Measurements from ENCODE around the gene ZMAT3.
"Not testable (repeated sequence)": the region's sequence is repeated elsewhere in the genome, so short reads cannot be mapped to it uniquely, and the experiment has no call there.

The ZMAT3 gene

GRCh38 chr3:179071027-179071322 is 634 bp downstream of the ZMAT3 start:
- Histone ChIP-seq H3K9me3 (ENCODE audit: control insufficient read depth in 5 of 5, low read length in 5 of 5) (no peaks in the 10 kb centered on the region), H3K27me3 (ENCODE audit: control insufficient read depth in 5 of 5, insufficient read depth in 4 of 5, low read length in 5 of 5) (no peaks in the 10 kb centered on the region), H3K4me3 (ENCODE audit: low read depth in 1 of 5, low read length in 5 of 5) (peak overlapping the region; percentile 80 to 99 (median 97)), H3K36me3 (ENCODE audit: control insufficient read depth in 5 of 5, insufficient read depth in 5 of 5, low read length in 5 of 5) (peaks cover 4 to 13% (median 8%) of the 10 kb centered on the region in 5 donors), H3K9ac (ENCODE audit: low read length in 5 of 5) (peak overlapping the region; percentile 57 to 88 (median 79)), H3K27ac (ENCODE audit: low read depth, low read length) (peak overlapping the region; percentile 81), H3K4me1 (ENCODE audit: control insufficient read depth in 5 of 5, insufficient read depth in 5 of 5, low read length in 5 of 5) (peaks cover 0 to 18% (median 13%) of the 10 kb centered on the region in 5 donors)

GRCh38 chr3:179069762-179070390 is 1.7 kb downstream of the ZMAT3 start:
- peaks cover 0 to 18% (median 13%) of the 10 kb centered on the region in 5 donors for H3K4me1 ChIP-seq (ENCODE audit: control insufficient read depth in 5 of 5, insufficient read depth in 5 of 5, low read length in 5 of 5)
- no peak overlapping the region for H3K27ac ChIP-seq (ENCODE audit: low read depth, low read length)
- H3K27me3 ChIP-seq (ENCODE audit: control insufficient read depth in 5 of 5, insufficient read depth in 4 of 5, low read length in 5 of 5) = no peaks in the 10 kb centered on the region
- H3K9me3 ChIP-seq (ENCODE audit: control insufficient read depth in 5 of 5, low read length in 5 of 5) = no peaks in the 10 kb centered on the region
- peak overlapping the region in 1 of 5 donors; percentile 2 for H3K4me3 ChIP-seq (ENCODE audit: low read depth in 1 of 5, low read length in 5 of 5)
- H3K9ac ChIP-seq (ENCODE audit: low read length in 5 of 5) = peak overlapping the region in 2 of 5 donors; percentile 39 to 86
- H3K36me3 ChIP-seq (ENCODE audit: control insufficient read depth in 5 of 5, insufficient read depth in 5 of 5, low read length in 5 of 5) = peaks cover 4 to 15% (median 8%) of the 10 kb centered on the region in 5 donors

DNA sequence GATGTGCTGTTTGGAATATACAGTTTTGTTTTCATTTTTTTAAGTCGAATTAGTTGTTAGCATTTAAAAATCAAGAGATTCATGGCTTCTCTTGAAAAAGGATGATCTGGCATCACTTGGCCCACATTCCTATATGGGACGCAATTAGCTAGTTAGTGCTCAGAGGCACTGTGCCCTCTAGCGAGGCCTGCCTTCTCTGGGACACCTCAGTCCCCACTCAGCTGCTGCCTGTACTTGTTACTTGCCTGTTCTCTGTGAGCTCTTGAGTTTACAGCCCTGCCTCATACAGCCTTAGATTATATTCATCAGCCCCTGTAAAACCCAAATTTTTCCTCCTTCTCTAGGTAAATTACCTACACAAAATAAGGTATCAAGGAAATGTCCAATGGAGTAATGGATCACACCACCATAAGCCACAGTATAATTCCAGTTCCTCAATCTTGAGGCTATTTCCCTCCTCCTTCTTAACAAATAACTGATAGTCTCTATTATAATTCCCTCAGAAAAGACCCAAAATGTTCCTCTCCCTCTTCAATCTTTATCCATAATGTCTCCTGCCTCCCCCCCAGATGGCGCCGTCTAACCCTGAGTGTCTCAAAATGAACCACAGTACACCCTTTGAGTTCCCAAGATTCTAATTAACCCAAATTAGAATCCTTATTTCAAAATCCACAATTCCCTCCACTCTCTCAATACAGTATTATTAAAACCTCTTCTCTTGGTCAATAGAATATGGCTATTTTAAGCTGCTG is 2.7 kb downstream of the ZMAT3 start:
- Histone ChIP-seq H3K9me3 (ENCODE audit: control insufficient read depth in 5 of 5, low read length in 5 of 5) (no peaks in the 10 kb centered on the region), H3K9ac (ENCODE audit: low read length in 5 of 5) (peak overlapping the region in 1 of 5 donors; percentile 60), H3K27ac (ENCODE audit: low read depth, low read length) (no peak overlapping the region), H3K36me3 (ENCODE audit: control insufficient read depth in 5 of 5, insufficient read depth in 5 of 5, low read length in 5 of 5) (peaks cover 7 to 15% (median 8%) of the 10 kb centered on the region in 5 donors), H3K4me3 (ENCODE audit: low read depth in 1 of 5, low read length in 5 of 5) (no peak overlapping the region), H3K27me3 (ENCODE audit: control insufficient read depth in 5 of 5, insufficient read depth in 4 of 5, low read length in 5 of 5) (no peaks in the 10 kb centered on the region), H3K4me1 (ENCODE audit: control insufficient read depth in 5 of 5, insufficient read depth in 5 of 5, low read length in 5 of 5) (peaks cover 0 to 18% (median 13%) of the 10 kb centered on the region in 5 donors)

DNA sequence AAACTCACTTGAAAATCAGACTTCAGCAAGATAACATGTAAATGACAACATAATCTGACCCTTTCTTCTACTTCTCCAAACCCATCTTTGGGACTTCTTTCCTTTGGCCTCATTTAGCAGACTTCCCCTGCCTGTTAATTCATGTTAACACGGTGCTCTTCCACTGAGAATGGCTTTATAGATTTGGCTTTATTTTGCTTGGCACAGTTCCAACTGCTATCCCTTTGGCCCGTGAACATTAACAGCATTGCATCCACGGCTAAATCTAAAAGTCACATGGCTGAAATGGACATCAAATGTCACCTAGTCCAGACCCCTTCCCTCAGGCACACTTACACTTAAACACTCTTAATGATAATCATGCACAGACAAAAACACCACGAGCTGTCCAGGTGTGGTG is 3.8 kb downstream of the ZMAT3 start:
- Histone ChIP-seq H3K27me3 (ENCODE audit: control insufficient read depth in 5 of 5, insufficient read depth in 4 of 5, low read length in 5 of 5) (no peaks in the 10 kb centered on the region), H3K36me3 (ENCODE audit: control insufficient read depth in 5 of 5, insufficient read depth in 5 of 5, low read length in 5 of 5) (peaks cover 7 to 15% (median 8%) of the 10 kb centered on the region in 5 donors), H3K4me1 (ENCODE audit: control insufficient read depth in 5 of 5, insufficient read depth in 5 of 5, low read length in 5 of 5) (peaks cover 0 to 18% (median 13%) of the 10 kb centered on the region in 5 donors), H3K9ac (ENCODE audit: low read length in 5 of 5) (no peak overlapping the region), H3K4me3 (ENCODE audit: low read depth in 1 of 5, low read length in 5 of 5) (no peak overlapping the region), H3K9me3 (ENCODE audit: control insufficient read depth in 5 of 5, low read length in 5 of 5) (no peaks in the 10 kb centered on the region), H3K27ac (ENCODE audit: low read depth, low read length) (no peak overlapping the region)

- Histone ChIP-seq H3K9ac (ENCODE audit: low read length in 5 of 5) (no peak overlapping the region), H3K27ac (ENCODE audit: low read depth, low read length) (no peak overlapping the region), H3K9me3 (ENCODE audit: control insufficient read depth in 5 of 5, low read length in 5 of 5) (no peaks in the 10 kb centered on the region), H3K36me3 (ENCODE audit: control insufficient read depth in 5 of 5, insufficient read depth in 5 of 5, low read length in 5 of 5) (peaks cover 7 to 15% (median 8%) of the 10 kb centered on the region in 5 donors), H3K4me1 (ENCODE audit: control insufficient read depth in 5 of 5, insufficient read depth in 5 of 5, low read length in 5 of 5) (peaks cover 0 to 16% (median 12%) of the 10 kb centered on the region in 5 donors), H3K27me3 (ENCODE audit: control insufficient read depth in 5 of 5, insufficient read depth in 4 of 5, low read length in 5 of 5) (no peaks in the 10 kb centered on the region), H3K4me3 (ENCODE audit: low read depth in 1 of 5, low read length in 5 of 5) (no peak overlapping the region)
These were observed 4.3 kb downstream of the ZMAT3 start for GRCh38 chr3:179067291-179067690.

DNA sequence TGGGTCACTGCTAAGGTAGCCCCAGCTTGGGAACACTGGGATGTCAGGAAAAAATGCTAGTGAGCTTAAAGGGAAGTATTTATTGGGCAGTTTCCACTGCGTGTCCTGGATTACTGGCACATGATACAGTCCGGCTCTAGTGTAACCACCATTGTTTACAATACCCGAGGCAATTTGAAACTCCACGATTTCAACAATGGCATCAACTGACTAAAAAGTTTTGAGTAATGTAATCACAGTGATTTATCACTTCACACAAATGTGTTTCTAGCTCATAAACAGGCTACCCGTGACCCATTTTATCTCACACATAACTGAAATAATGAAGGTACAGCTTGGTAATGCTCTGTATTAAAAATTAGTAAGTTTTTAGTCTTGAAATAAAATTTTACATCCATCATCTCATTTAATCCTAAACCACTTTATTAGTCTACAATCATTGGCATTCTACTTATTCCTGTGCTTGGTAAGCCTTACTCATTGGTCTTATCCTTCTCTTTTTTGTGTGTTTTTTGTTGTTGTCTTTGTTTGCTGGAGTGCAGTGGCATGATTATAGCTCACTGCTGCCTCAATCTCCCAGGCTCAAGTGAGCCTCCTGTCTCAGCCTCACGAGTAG is 7.6 kb downstream of the ZMAT3 start:
- H3K9ac ChIP-seq (ENCODE audit: low read length in 5 of 5) = no peak overlapping the region
- H3K9me3 ChIP-seq (ENCODE audit: control insufficient read depth in 5 of 5, low read length in 5 of 5) = no peaks in the 10 kb centered on the region
- peaks cover 7 to 18% (median 8%) of the 10 kb centered on the region in 5 donors for H3K36me3 ChIP-seq (ENCODE audit: control insufficient read depth in 5 of 5, insufficient read depth in 5 of 5, low read length in 5 of 5)
- no peak overlapping the region for H3K27ac ChIP-seq (ENCODE audit: low read depth, low read length)
- H3K4me3 ChIP-seq (ENCODE audit: low read depth in 1 of 5, low read length in 5 of 5) = no peak overlapping the region
- no peaks in the 10 kb centered on the region for H3K4me1 ChIP-seq (ENCODE audit: control insufficient read depth in 5 of 5, insufficient read depth in 5 of 5, low read length in 5 of 5)
- no peaks in the 10 kb centered on the region for H3K27me3 ChIP-seq (ENCODE audit: control insufficient read depth in 5 of 5, insufficient read depth in 4 of 5, low read length in 5 of 5)

- Histone ChIP-seq H3K27me3 (ENCODE audit: control insufficient read depth in 5 of 5, insufficient read depth in 4 of 5, low read length in 5 of 5) (no peaks in the 10 kb centered on the region), H3K27ac (ENCODE audit: low read depth, low read length) (no peak overlapping the region), H3K36me3 (ENCODE audit: control insufficient read depth in 5 of 5, insufficient read depth in 5 of 5, low read length in 5 of 5) (peaks cover 0 to 6% (median 0%) of the 10 kb centered on the region in 5 donors), H3K9ac (ENCODE audit: low read length in 5 of 5) (no peak overlapping the region), H3K9me3 (ENCODE audit: control insufficient read depth in 5 of 5, low read length in 5 of 5) (peaks cover 0 to 5% (median 0%) of the 10 kb centered on the region in 5 donors), H3K4me3 (ENCODE audit: low read depth in 1 of 5, low read length in 5 of 5) (no peak overlapping the region), H3K4me1 (ENCODE audit: control insufficient read depth in 5 of 5, insufficient read depth in 5 of 5, low read length in 5 of 5) (no peaks in the 10 kb centered on the region)
These were observed 15.3 kb downstream of the ZMAT3 start for GRCh38 chr3:179056326-179056725.

DNA sequence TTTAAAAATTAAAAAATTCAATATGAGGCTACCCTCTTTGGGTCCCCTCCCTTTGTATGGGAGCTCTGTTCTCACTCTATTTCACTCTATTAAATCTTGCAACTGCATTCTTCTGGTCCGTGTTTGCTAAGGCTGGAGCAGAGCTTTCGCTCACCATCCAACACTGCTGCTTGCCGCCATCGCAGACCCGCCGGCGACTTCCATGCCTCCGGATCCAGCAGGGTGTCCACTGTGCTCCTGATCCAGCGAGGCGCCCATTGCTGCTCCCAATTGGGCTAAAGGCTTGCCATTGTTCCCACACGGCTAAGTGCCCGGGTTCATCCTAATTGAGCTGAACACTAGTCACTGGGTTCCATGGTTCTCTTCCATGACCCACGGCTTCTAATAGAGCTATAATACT is 17.0 kb downstream of the ZMAT3 start:
- not testable (repeated sequence) for H3K4me3 ChIP-seq (ENCODE audit: low read depth in 1 of 5, low read length in 5 of 5); H3K36me3 ChIP-seq (ENCODE audit: control insufficient read depth in 5 of 5, insufficient read depth in 5 of 5, low read length in 5 of 5); H3K27me3 ChIP-seq (ENCODE audit: control insufficient read depth in 5 of 5, insufficient read depth in 4 of 5, low read length in 5 of 5); H3K27ac ChIP-seq (ENCODE audit: low read depth, low read length); H3K4me1 ChIP-seq (ENCODE audit: control insufficient read depth in 5 of 5, insufficient read depth in 5 of 5, low read length in 5 of 5); H3K9ac ChIP-seq (ENCODE audit: low read length in 5 of 5); H3K9me3 ChIP-seq (ENCODE audit: control insufficient read depth in 5 of 5, low read length in 5 of 5)

GRCh38 chr3:179046497-179047353 is 24.9 kb downstream of the ZMAT3 start:
- no peak overlapping the region for H3K27ac ChIP-seq (ENCODE audit: low read depth, low read length)
- H3K4me1 ChIP-seq (ENCODE audit: control insufficient read depth in 5 of 5, insufficient read depth in 5 of 5, low read length in 5 of 5) = peaks cover 0 to 9% (median 0%) of the 10 kb centered on the region in 5 donors
- H3K9ac ChIP-seq (ENCODE audit: low read length in 5 of 5) = peak overlapping the region in 1 of 5 donors; percentile 2
- H3K9me3 ChIP-seq (ENCODE audit: control insufficient read depth in 5 of 5, low read length in 5 of 5) = peaks cover 0 to 4% (median 0%) of the 10 kb centered on the region in 5 donors
- H3K27me3 ChIP-seq (ENCODE audit: control insufficient read depth in 5 of 5, insufficient read depth in 4 of 5, low read length in 5 of 5) = no peaks in the 10 kb centered on the region
- H3K4me3 ChIP-seq (ENCODE audit: low read depth in 1 of 5, low read length in 5 of 5) = no peak overlapping the region
- H3K36me3 ChIP-seq (ENCODE audit: control insufficient read depth in 5 of 5, insufficient read depth in 5 of 5, low read length in 5 of 5) = no peaks in the 10 kb centered on the region
